Cardiac muscle cell (in vitro differentiated cells and primary cell): ENCODE data around the gene ACACA. TPM values are rescaled to one million over a fixed set of nuclear protein-coding genes. Genes with fewer than 3 reads are reported as not detected.
"Not testable (repeated sequence)": the region's sequence is repeated elsewhere in the genome, so short reads cannot be mapped to it uniquely, and the experiment has no call there.

Source experiments
- DNase-seq, 2 donors: peaks; one replicate each; pipeline versions ENCODE4 v3.0.0 to v3.0.0-alpha.2; 2010 to 2017; ENCODE audit warnings: low read depth in 1 of 2, low spot score in 1 of 2
- H3K27ac ChIP-seq: fragments of 200-600 bp; sonication (generic); 2 replicates; pipeline ENCODE4 v1.5.1; 2016
- H3K27me3 ChIP-seq: fragments of 200-600 bp; sonication (generic); 2 replicates; pipeline ENCODE4 v1.6.0; 2016; ENCODE audit warnings: control low read depth
- H3K36me3 ChIP-seq: fragments of 200-600 bp; sonication (generic); 2 replicates; pipeline ENCODE4 v1.5.1; 2016; ENCODE audit warnings: control low read depth
- H3K4me1 ChIP-seq: fragments of 200-600 bp; sonication (generic); 2 replicates; pipeline ENCODE4 v1.8.1; 2017; ENCODE audit warnings: low read depth, mild to moderate bottlenecking, mixed run types
- H3K4me3 ChIP-seq: fragments of 200-600 bp; sonication (generic); 2 replicates; pipeline ENCODE4 v1.5.1; 2016; ENCODE audit warnings: mild to moderate bottlenecking
- H3K9me3 ChIP-seq: fragments of 200-600 bp; sonication (generic); 2 replicates; pipeline ENCODE4 v1.5.1; 2017; ENCODE audit warnings: low read depth, mild to moderate bottlenecking, control low read depth
- CTCF ChIP-seq: IDR thresholded peaks from 2 replicates; pipeline ENCODE4 v1.5.1; 2012; ENCODE audit warnings: low read depth, mild to moderate bottlenecking, low read length
- polyA plus RNA-seq: library from polyadenylated mRNA; unstranded; fragments of >200 nt; fragmentation: Nextera tagmentation; extraction: Ambion mirVana; gene quantifications from 2 replicates; pipeline ENCODE4 v1.2.1, GENCODE V29; 2016
- total RNA-seq: library from RNA; depleted of rRNA; stranded (reverse); fragments of >200 nt; gene quantifications from 2 replicates; pipeline ENCODE4 v1.2.3, GENCODE V29; 2016

ACACA gene
- total and polyA plus RNA-seq, 2 experiments from 2014 or later: 42.5 to 47.6 TPM

DNA sequence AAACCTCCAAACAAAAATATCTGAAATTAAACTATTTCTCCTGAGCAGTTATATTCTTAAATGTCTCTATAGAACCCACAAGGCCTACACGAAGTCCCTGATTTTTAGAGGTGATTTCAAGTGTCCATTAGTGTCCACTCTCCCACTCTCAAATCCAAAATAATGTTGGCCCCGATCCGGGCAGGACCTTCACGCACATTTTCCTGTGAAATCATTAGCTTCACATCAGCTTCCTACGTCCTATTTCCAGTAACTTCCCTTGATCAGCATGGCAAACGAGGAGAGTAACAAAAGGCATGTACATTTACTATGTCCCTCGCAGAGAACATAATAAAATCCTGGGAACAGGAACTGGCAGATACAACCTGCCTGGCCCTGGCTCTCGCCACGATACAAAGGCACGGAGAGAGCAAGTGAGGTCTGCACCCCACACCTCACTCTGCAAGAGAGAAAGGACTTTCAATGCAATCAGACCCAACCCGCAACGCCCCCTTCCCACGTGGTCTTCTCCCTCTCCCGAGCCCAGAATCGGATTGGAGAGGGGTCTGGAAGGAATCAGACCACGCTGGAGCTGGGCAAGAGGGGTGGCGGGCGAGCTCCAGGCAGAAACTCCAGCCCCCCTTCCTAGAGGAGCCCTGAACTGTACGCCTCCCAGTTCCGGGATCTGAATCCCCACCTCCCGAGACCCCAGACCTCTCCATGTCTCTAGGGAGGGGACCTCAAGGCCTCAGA lies 48.4 kb downstream of the ACACA start:
- Histone ChIP-seq H3K4me1 (peaks cover 23% of the 10 kb centered on the region), H3K4me3 (peak overlapping the region; percentile 73), H3K27ac (peak overlapping the region; percentile 93), H3K9me3 (no peaks in the 10 kb centered on the region), H3K27me3 (no peaks in the 10 kb centered on the region), H3K36me3 (peaks cover 5% of the 10 kb centered on the region)
- DNase-seq: peak; percentile 59 to 93
- no peak for TF ChIP-seq CTCF

DNA sequence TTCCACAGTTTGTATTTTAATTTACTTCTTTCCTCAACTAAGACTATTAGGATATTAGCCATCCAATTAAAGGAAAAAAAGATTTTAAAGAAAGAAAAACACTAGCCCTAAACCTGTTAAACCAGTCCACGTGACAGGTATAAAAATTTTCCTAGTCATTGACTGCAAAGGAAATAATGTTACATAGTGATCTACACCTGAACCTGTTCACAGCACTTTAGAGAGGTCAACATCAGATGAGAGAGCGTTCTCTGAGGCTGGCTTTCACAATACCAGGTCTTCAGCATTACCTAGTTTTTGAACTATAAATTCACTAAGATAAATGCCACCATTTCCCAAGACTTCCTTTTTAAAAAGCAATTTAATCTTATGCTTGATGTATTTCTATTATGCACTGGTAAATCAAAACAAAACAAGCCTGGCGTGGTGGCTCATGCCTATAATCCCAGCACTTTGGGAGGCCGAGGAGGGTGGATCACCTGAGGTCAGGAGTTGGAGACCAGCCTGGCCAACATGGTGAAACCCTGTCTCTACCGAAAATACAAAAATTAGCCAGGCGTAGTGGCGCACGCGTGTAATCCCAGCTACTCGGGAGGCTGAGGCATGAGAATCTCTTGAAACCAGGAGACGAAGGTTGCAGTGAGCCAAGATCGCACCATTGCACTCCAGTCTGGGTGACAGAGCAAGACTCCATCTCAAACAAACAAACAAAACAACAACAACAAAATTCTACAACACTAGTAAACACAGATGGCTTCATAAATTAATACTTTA lies 49.7 kb downstream of the ACACA start:
- peaks cover 23% of the 10 kb centered on the region for H3K4me1 ChIP-seq
- H3K36me3 ChIP-seq, H3K27me3 ChIP-seq, DNase-seq, H3K9me3 ChIP-seq: not testable (repeated sequence)
- peak overlapping the region; percentile 73 for H3K4me3 ChIP-seq
- H3K27ac ChIP-seq: peak overlapping the region; percentile 93

GRCh38 chr17:37346863-37347402 lies 59.7 kb downstream of the ACACA start:
- H3K27ac ChIP-seq, H3K9me3 ChIP-seq, H3K27me3 ChIP-seq, H3K4me1 ChIP-seq, DNase-seq, H3K36me3 ChIP-seq, H3K4me3 ChIP-seq: not testable (repeated sequence)

DNA sequence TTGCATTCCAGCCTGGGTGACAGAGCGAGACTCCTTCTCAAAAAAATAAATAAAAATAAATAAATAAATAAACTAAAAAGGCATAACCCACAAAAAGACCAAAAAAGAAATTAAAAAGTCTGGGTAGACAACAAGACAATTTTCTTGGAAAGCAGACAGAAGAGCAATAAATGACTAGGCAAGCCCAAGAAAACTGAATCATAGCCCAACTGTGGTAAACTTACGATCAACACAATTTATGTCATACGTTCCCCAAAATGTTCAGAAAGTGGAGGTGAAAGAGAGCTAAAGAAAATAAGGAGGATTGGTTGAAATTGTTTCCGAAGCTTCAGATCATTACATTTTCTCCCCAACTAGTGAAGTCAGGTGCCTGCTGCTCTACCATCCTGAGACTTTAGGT lies 62.1 kb downstream of the ACACA start:
- no peak for TF ChIP-seq CTCF
- H3K4me3 ChIP-seq: no peak overlapping the region
- H3K9me3 ChIP-seq: no peaks in the 10 kb centered on the region
- no peaks in the 10 kb centered on the region for H3K27me3 ChIP-seq
- H3K27ac ChIP-seq: no peak overlapping the region
- no peak for DNase-seq
- peaks cover 1% of the 10 kb centered on the region for H3K36me3 ChIP-seq
- peaks cover 4% of the 10 kb centered on the region for H3K4me1 ChIP-seq

- TF ChIP-seq CTCF: no peak
- Histone ChIP-seq H3K9me3 (no peaks in the 10 kb centered on the region), H3K27me3 (no peaks in the 10 kb centered on the region), H3K36me3 (peaks cover 4% of the 10 kb centered on the region), H3K27ac (no peak overlapping the region), H3K4me1 (peaks cover 4% of the 10 kb centered on the region), H3K4me3 (no peak overlapping the region)
- DNase-seq: no peak
These were observed 64.0 kb downstream of the ACACA start for GRCh38 chr17:37342589-37342988.

- Histone ChIP-seq H3K9me3 (no peaks in the 10 kb centered on the region), H3K4me1 (peaks cover 4% of the 10 kb centered on the region), H3K27me3 (no peaks in the 10 kb centered on the region), H3K36me3 (peaks cover 8% of the 10 kb centered on the region), H3K4me3 (no peak overlapping the region), H3K27ac (no peak overlapping the region)
- no peak for TF ChIP-seq CTCF
- DNase-seq: no peak
These were observed 65.8 kb downstream of the ACACA start for GRCh38 chr17:37340804-37341203.
